ENCODE results near the gene ZNF320.

- TF ChIP-seq CTCF (IDR thresholded peaks at IDR 0.05) (no peak), POLR2A (IDR thresholded peaks at IDR 0.05) (no peak), POLR2AphosphoS5 (IDR thresholded peaks at IDR 0.05) (no peak), EP300 (IDR thresholded peaks at IDR 0.05) (no peak)
Observed at GRCh38 chr19:52896431-52897137, 851 bp downstream of the ZNF320 start.

All from upper lobe of left lung (tissue), 4 donors.